ENCODE measurements around the gene MAML3. TPM values are rescaled to one million over a fixed set of nuclear protein-coding genes. Genes with fewer than 3 reads are reported as not detected.
A peak's percentile ranks its signal among the peaks of the same experiment; 100 is the strongest.

MAML3 gene
- total and polyA plus RNA-seq, 5 donors from 2014 or later = 0.11 to 1.1 (median 0.16) TPM; not detected in 1

- no peaks in the 10 kb centered on the region for H3K4me1 Mint-ChIP-seq
- H3K27ac Mint-ChIP-seq = no peak overlapping the region
- ATAC-seq (ENCODE audit: low read depth in 2 of 2) = no peak
- H3K27me3 Mint-ChIP-seq = peaks cover 26% of the 10 kb centered on the region
- Histone ChIP-seq H3K36me3 (ENCODE audit: control insufficient read depth, insufficient read depth, low read length) (no peaks in the 10 kb centered on the region), H3K9me3 (ENCODE audit: control insufficient read depth in 2 of 2, low read length in 2 of 2) (no peaks in the 10 kb centered on the region), H3K27me3 (ENCODE audit: control insufficient read depth, insufficient read depth, low read length) (peaks cover 5% of the 10 kb centered on the region), H3K4me1 (ENCODE audit: control insufficient read depth, insufficient read depth, low read length, poor library complexity, severe bottlenecking) (no peaks in the 10 kb centered on the region), H3K4me3 (ENCODE audit: low read depth, low read length) (no peak overlapping the region), H3K27ac (ENCODE audit: insufficient read depth, low read length, poor library complexity, severe bottlenecking) (no peak overlapping the region)
- H3K4me3 Mint-ChIP-seq = no peak overlapping the region
- no peak for DNase-seq
- no peaks in the 10 kb centered on the region for H3K36me3 Mint-ChIP-seq
- peaks cover 0 to 1% (median 0%) of the 10 kb centered on the region in 7 donors for H3K9me3 Mint-ChIP-seq
Measured at GRCh38 chr4:139797287-139797686, 356.7 kb downstream of the MAML3 start.

GRCh38 chr4:139795527-139796314 is 358.3 kb downstream of the MAML3 start:
- no peak overlapping the region for H3K27ac Mint-ChIP-seq
- DNase-seq (no peak), ATAC-seq (ENCODE audit: low read depth in 2 of 2) (no peak)
- Histone ChIP-seq H3K36me3 (ENCODE audit: control insufficient read depth, insufficient read depth, low read length) (no peaks in the 10 kb centered on the region), H3K27ac (ENCODE audit: insufficient read depth, low read length, poor library complexity, severe bottlenecking) (no peak overlapping the region), H3K4me1 (ENCODE audit: control insufficient read depth, insufficient read depth, low read length, poor library complexity, severe bottlenecking) (no peaks in the 10 kb centered on the region), H3K9me3 (ENCODE audit: control insufficient read depth in 2 of 2, low read length in 2 of 2) (no peaks in the 10 kb centered on the region), H3K4me3 (ENCODE audit: low read depth, low read length) (no peak overlapping the region), H3K27me3 (ENCODE audit: control insufficient read depth, insufficient read depth, low read length) (peaks cover 5% of the 10 kb centered on the region)
- H3K27me3 Mint-ChIP-seq = peaks cover 24% of the 10 kb centered on the region
- peaks cover 0 to 2% (median 0%) of the 10 kb centered on the region in 7 donors for H3K9me3 Mint-ChIP-seq
- no peak overlapping the region for H3K4me3 Mint-ChIP-seq
- H3K4me1 Mint-ChIP-seq = no peaks in the 10 kb centered on the region
- H3K36me3 Mint-ChIP-seq = no peaks in the 10 kb centered on the region

- Mint-ChIP-seq H3K27ac (peak overlapping the region in 1 of 3 donors; percentile 26), H3K36me3 (no peaks in the 10 kb centered on the region), H3K4me1 (no peaks in the 10 kb centered on the region), H3K9me3 (peaks cover 0 to 2% (median 0%) of the 10 kb centered on the region in 7 donors), H3K27me3 (peaks cover 23% of the 10 kb centered on the region), H3K4me3 (no peak overlapping the region)
- no peak overlapping the region for H3K27ac ChIP-seq (ENCODE audit: insufficient read depth, low read length, poor library complexity, severe bottlenecking)
- H3K9me3 ChIP-seq (ENCODE audit: control insufficient read depth in 2 of 2, low read length in 2 of 2) = no peaks in the 10 kb centered on the region
- H3K36me3 ChIP-seq (ENCODE audit: control insufficient read depth, insufficient read depth, low read length) = no peaks in the 10 kb centered on the region
- ATAC-seq (ENCODE audit: low read depth in 2 of 2) (no peak), DNase-seq (no peak)
- no peak overlapping the region for H3K4me3 ChIP-seq (ENCODE audit: low read depth, low read length)
- no peaks in the 10 kb centered on the region for H3K4me1 ChIP-seq (ENCODE audit: control insufficient read depth, insufficient read depth, low read length, poor library complexity, severe bottlenecking)
- peaks cover 5% of the 10 kb centered on the region for H3K27me3 ChIP-seq (ENCODE audit: control insufficient read depth, insufficient read depth, low read length)
Measured at GRCh38 chr4:139794158-139794954, 359.6 kb downstream of the MAML3 start.

GRCh38 chr4:139791681-139792080 is 362.3 kb downstream of the MAML3 start:
- H3K4me3 Mint-ChIP-seq = no peak overlapping the region
- H3K4me1 Mint-ChIP-seq = no peaks in the 10 kb centered on the region
- Histone ChIP-seq H3K4me3 (ENCODE audit: low read depth, low read length) (no peak overlapping the region), H3K27ac (ENCODE audit: insufficient read depth, low read length, poor library complexity, severe bottlenecking) (no peak overlapping the region), H3K4me1 (ENCODE audit: control insufficient read depth, insufficient read depth, low read length, poor library complexity, severe bottlenecking) (no peaks in the 10 kb centered on the region), H3K36me3 (ENCODE audit: control insufficient read depth, insufficient read depth, low read length) (no peaks in the 10 kb centered on the region), H3K27me3 (ENCODE audit: control insufficient read depth, insufficient read depth, low read length) (peaks cover 7% of the 10 kb centered on the region), H3K9me3 (ENCODE audit: control insufficient read depth in 2 of 2, low read length in 2 of 2) (no peaks in the 10 kb centered on the region)
- DNase-seq = no peak
- ATAC-seq (ENCODE audit: low read depth in 2 of 2) = no peak
- no peak overlapping the region for H3K27ac Mint-ChIP-seq
- peaks cover 0 to 3% (median 0%) of the 10 kb centered on the region in 7 donors for H3K9me3 Mint-ChIP-seq
- no peaks in the 10 kb centered on the region for H3K36me3 Mint-ChIP-seq
- peaks cover 27% of the 10 kb centered on the region for H3K27me3 Mint-ChIP-seq

DNA sequence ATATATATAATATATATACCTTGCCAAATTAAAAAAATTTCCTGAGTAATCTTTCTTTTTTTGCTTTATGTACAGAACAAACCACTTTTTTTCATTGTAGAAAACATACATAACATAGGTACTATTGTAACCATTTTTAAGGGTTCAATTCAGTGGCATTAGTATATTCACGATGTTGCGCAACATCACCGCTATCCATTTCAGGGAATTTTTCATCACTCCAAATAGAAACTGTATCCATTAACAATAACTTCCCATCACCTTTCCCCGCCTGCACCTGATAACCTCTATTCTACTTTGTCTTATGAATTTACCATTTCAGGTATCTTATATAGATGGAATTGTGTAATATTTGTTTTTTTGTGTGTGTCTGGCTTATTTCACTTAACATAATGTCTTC is 363.7 kb downstream of the MAML3 start:
- Histone ChIP-seq H3K27me3 (ENCODE audit: control insufficient read depth, insufficient read depth, low read length) (peaks cover 5% of the 10 kb centered on the region), H3K4me1 (ENCODE audit: control insufficient read depth, insufficient read depth, low read length, poor library complexity, severe bottlenecking) (no peaks in the 10 kb centered on the region), H3K36me3 (ENCODE audit: control insufficient read depth, insufficient read depth, low read length) (no peaks in the 10 kb centered on the region), H3K9me3 (ENCODE audit: control insufficient read depth in 2 of 2, low read length in 2 of 2) (no peaks in the 10 kb centered on the region), H3K27ac (ENCODE audit: insufficient read depth, low read length, poor library complexity, severe bottlenecking) (no peak overlapping the region), H3K4me3 (ENCODE audit: low read depth, low read length) (no peak overlapping the region)
- no peak for ATAC-seq (ENCODE audit: low read depth in 2 of 2)
- DNase-seq = no peak
- Mint-ChIP-seq H3K9me3 (peaks cover 0 to 3% (median 0%) of the 10 kb centered on the region in 7 donors), H3K4me1 (no peaks in the 10 kb centered on the region), H3K27me3 (peaks cover 27% of the 10 kb centered on the region), H3K36me3 (no peaks in the 10 kb centered on the region), H3K27ac (no peak overlapping the region), H3K4me3 (no peak overlapping the region)

DNA sequence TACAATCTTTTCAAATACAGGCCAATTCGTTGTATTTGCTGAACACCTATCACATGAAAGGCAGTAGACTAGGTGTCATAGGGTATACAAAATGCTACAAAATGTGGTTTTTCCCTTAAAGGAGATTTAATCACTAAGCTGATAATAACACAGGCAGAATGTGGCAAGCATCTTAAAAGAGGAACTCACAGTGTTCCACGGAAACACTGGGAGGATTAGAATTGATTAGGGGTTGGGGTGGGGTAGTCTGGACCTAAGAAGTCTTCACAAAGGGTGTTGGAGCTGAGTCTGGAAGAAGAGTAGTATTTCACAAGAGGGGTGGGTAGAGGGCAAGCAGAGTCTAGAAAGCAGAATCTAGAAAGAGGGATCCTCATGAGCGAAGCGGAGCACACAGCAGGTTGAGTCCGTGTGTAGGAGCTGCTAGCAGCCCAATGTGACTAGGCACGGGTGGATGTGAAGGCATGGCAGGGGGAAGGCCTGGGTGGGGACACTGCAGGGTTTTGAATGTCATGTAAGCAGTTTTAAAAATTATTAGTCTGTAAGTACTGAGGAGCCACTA is 364.8 kb downstream of the MAML3 start:
- Mint-ChIP-seq H3K9me3 (peaks cover 0 to 3% (median 0%) of the 10 kb centered on the region in 7 donors), H3K36me3 (no peaks in the 10 kb centered on the region), H3K4me3 (no peak overlapping the region), H3K27ac (no peak overlapping the region), H3K27me3 (peaks cover 19% of the 10 kb centered on the region), H3K4me1 (no peaks in the 10 kb centered on the region)
- H3K4me1 ChIP-seq (ENCODE audit: control insufficient read depth, insufficient read depth, low read length, poor library complexity, severe bottlenecking) = no peaks in the 10 kb centered on the region
- H3K27me3 ChIP-seq (ENCODE audit: control insufficient read depth, insufficient read depth, low read length) = peaks cover 5% of the 10 kb centered on the region
- H3K9me3 ChIP-seq (ENCODE audit: control insufficient read depth in 2 of 2, low read length in 2 of 2) = no peaks in the 10 kb centered on the region
- no peaks in the 10 kb centered on the region for H3K36me3 ChIP-seq (ENCODE audit: control insufficient read depth, insufficient read depth, low read length)
- DNase-seq (no peak), ATAC-seq (ENCODE audit: low read depth in 2 of 2) (no peak)
- H3K4me3 ChIP-seq (ENCODE audit: low read depth, low read length) = no peak overlapping the region
- no peak overlapping the region for H3K27ac ChIP-seq (ENCODE audit: insufficient read depth, low read length, poor library complexity, severe bottlenecking)

GRCh38 chr4:139786494-139787354 is 367.3 kb downstream of the MAML3 start:
- no peaks in the 10 kb centered on the region for H3K4me1 Mint-ChIP-seq
- peaks cover 14% of the 10 kb centered on the region for H3K27me3 Mint-ChIP-seq
- no peak overlapping the region for H3K4me3 Mint-ChIP-seq
- Histone ChIP-seq H3K27ac (ENCODE audit: insufficient read depth, low read length, poor library complexity, severe bottlenecking) (no peak overlapping the region), H3K4me3 (ENCODE audit: low read depth, low read length) (no peak overlapping the region), H3K36me3 (ENCODE audit: control insufficient read depth, insufficient read depth, low read length) (no peaks in the 10 kb centered on the region), H3K27me3 (ENCODE audit: control insufficient read depth, insufficient read depth, low read length) (peaks cover 5% of the 10 kb centered on the region), H3K9me3 (ENCODE audit: control insufficient read depth in 2 of 2, low read length in 2 of 2) (no peaks in the 10 kb centered on the region), H3K4me1 (ENCODE audit: control insufficient read depth, insufficient read depth, low read length, poor library complexity, severe bottlenecking) (no peaks in the 10 kb centered on the region)
- DNase-seq (no peak), ATAC-seq (ENCODE audit: low read depth in 2 of 2) (no peak)
- no peak overlapping the region for H3K27ac Mint-ChIP-seq
- no peaks in the 10 kb centered on the region for H3K36me3 Mint-ChIP-seq
- peaks cover 0 to 2% (median 0%) of the 10 kb centered on the region in 7 donors for H3K9me3 Mint-ChIP-seq

All from CD4-positive, CD25-positive, alpha-beta regulatory T cell (primary cell).